ENCODE results near the gene ZNF727. TPM values are rescaled to one million over a fixed set of nuclear protein-coding genes. Genes with fewer than 3 reads are reported as not detected.
"Not testable (repeated sequence)": the region's sequence is repeated elsewhere in the genome, so short reads cannot be mapped to it uniquely, and the experiment has no call there.

ZNF727 gene
- total RNA-seq, 1 donor from 2014 or later = not detected

DNA sequence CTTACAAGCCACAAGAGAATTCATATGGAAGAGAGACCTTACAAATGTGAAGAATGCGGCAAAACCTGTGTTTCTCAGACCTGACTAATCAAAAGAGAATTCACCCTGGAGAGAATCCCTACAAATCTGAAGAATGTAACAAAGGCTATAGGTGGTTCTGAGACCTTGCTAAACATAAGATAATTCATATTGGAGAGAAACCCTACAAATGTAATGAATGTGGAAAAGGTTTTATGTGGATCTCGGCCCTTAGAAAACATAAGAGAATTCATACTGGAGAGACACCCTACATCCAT, 33.4 kb downstream of the ZNF727 start:
- DNase-seq (ENCODE audit: low read depth, low spot score) = no peak
- H3K4me1 Mint-ChIP-seq = no peaks in the 10 kb centered on the region
- TF ChIP-seq, protein P1, sequence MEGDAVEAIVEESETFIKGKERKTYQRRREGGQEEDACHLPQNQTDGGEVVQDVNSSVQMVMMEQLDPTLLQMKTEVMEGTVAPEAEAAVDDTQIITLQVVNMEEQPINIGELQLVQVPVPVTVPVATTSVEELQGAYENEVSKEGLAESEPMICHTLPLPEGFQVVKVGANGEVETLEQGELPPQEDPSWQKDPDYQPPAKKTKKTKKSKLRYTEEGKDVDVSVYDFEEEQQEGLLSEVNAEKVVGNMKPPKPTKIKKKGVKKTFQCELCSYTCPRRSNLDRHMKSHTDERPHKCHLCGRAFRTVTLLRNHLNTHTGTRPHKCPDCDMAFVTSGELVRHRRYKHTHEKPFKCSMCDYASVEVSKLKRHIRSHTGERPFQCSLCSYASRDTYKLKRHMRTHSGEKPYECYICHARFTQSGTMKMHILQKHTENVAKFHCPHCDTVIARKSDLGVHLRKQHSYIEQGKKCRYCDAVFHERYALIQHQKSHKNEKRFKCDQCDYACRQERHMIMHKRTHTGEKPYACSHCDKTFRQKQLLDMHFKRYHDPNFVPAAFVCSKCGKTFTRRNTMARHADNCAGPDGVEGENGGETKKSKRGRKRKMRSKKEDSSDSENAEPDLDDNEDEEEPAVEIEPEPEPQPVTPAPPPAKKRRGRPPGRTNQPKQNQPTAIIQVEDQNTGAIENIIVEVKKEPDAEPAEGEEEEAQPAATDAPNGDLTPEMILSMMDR (conservative IDR thresholded peaks at IDR 0.05) = no peak
- H3K27ac Mint-ChIP-seq (ENCODE audit: unreplicated experiment) = no peak overlapping the region
- peaks cover 21% of the 10 kb centered on the region for H3K36me3 Mint-ChIP-seq (ENCODE audit: low read depth)
- no peaks in the 10 kb centered on the region for H3K27me3 Mint-ChIP-seq (ENCODE audit: low read depth)
- peaks cover 22% of the 10 kb centered on the region for H3K9me3 Mint-ChIP-seq
- H3K4me3 Mint-ChIP-seq = no peak overlapping the region

DNA sequence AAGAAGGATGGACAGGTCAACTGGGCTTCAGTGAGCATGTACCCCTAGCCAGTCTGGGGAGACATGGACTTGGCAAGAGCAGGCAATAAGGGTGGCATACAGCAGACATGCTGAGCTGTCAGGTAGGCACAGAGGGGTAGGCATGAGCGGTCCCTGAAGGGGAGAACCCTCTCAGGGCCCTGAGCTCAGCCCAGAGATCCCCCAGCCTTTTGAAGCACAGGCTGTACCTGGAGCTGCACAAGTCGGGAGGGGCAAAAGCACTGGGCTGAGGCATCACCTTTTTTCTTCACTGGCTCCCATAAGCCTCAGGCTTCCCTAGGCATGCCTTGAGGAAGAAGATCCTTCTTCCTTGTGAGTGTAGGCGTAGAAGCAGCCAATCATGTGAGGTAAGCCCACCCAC, 42.3 kb downstream of the ZNF727 start:
- Mint-ChIP-seq H3K36me3 (ENCODE audit: low read depth) (peaks cover 10% of the 10 kb centered on the region), H3K4me1 (no peaks in the 10 kb centered on the region), H3K27ac (ENCODE audit: unreplicated experiment) (no peak overlapping the region), H3K4me3 (no peak overlapping the region), H3K27me3 (ENCODE audit: low read depth) (no peaks in the 10 kb centered on the region), H3K9me3 (peaks cover 12% of the 10 kb centered on the region)
- no peak for DNase-seq (ENCODE audit: low read depth, low spot score)
- TF ChIP-seq, protein P1 (conservative IDR thresholded peaks at IDR 0.05) = no peak

DNA sequence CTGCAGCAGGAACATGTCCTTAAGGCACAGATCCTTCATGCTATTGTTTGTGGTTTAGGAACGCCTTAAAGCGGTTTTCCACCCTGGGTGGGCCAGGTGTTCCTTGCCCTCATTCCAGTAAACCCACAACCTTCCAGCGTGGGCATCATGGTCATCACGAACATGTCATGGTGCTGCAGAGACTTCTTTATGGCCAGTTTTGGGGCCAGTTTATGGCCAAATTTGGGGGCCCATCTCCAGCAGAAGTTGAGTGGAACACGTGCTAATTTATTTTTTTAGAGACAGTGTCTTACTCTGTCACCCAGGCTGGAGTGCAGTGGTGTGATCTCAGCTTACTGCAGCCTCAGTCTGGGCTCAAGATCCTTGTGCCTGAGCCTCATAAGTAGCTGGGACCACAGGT, 43.6 kb downstream of the ZNF727 start:
- not testable (repeated sequence) for H3K4me3 Mint-ChIP-seq; H3K27ac Mint-ChIP-seq (ENCODE audit: unreplicated experiment); DNase-seq (ENCODE audit: low read depth, low spot score); H3K4me1 Mint-ChIP-seq; H3K27me3 Mint-ChIP-seq (ENCODE audit: low read depth)
- H3K9me3 Mint-ChIP-seq = peaks cover 14% of the 10 kb centered on the region
- H3K36me3 Mint-ChIP-seq (ENCODE audit: low read depth) = peaks cover 15% of the 10 kb centered on the region

Other genes with a start within 250 kb of the ZNF727 start
- not detected in 2 replicates for gene ZNF722, start 46.6 kb upstream of the ZNF727 start, total RNA-seq
- gene ZNF735, start 161.8 kb downstream of the ZNF727 start, total RNA-seq = not detected in 2 replicates
- gene ZNF679, start 183.0 kb downstream of the ZNF727 start, total RNA-seq = not detected in 2 replicates

Data from neural crest cell (in vitro differentiated cells).